Naive thymus-derived CD4-positive, alpha-beta T cell (primary cell): ENCODE data around the gene PTPRK. TPM values are rescaled to one million over a fixed set of nuclear protein-coding genes. Genes with fewer than 3 reads are reported as not detected.

ENCODE experiments used
- ATAC-seq: fragments of 150-1000 bp; cut with Tn5 transposase; 2 replicates; pipeline ENCODE4 v1.10.0; 2021; ENCODE audit warnings: mild to moderate bottlenecking, moderate library complexity
- CTCF ChIA-PET: fragments of 350-600 bp; sonication (Branson Sonifier 250); formaldehyde crosslinking; loops from one replicate; lab custom pipeline; 2021; ENCODE audit warnings: antibody characterized with exemption; lab: Charles Lee
- POLR2A ChIA-PET: fragments of 350-600 bp; sonication (Branson Sonifier 250); formaldehyde crosslinking; loops from one replicate; lab custom pipeline; 2021; ENCODE audit warnings: antibody characterized with exemption, inconsistent platforms; lab: Charles Lee
- DNase-seq, 9 donors: peaks; one replicate each; pipeline versions ENCODE4 v3.0.0 to v3.0.0-alpha.2; 2020 to 2022; ENCODE audit warnings: mixed read lengths in 1 of 9
- H3K27ac ChIP-seq: one replicate; pipeline ENCODE4 v1.7.0; 2013; ENCODE audit warnings: mild to moderate bottlenecking, low read depth, low read length, moderate library complexity
- H3K27me3 ChIP-seq, 2 donors: one replicate each; pipeline ENCODE4 v1.7.0; 2013; ENCODE audit warnings: low read length in 2 of 2, mild to moderate bottlenecking in 2 of 2, moderate library complexity in 2 of 2; ENCODE audit not compliant: control insufficient read depth in 2 of 2, insufficient read depth in 2 of 2
- H3K36me3 ChIP-seq, 3 experiments: 1 replicate in 2 of 3; 2 replicates in 1 of 3; pipeline ENCODE4 v1.7.0; 2013; ENCODE audit warnings: low read length in 3 of 3, mild to moderate bottlenecking in 3 of 3, moderate library complexity in 1 of 3; ENCODE audit not compliant: insufficient read depth in 3 of 3, control insufficient read depth in 2 of 3
- H3K4me1 ChIP-seq, 2 donors: one replicate each; pipeline ENCODE4 v1.7.0; 2013; ENCODE audit warnings: low read length in 2 of 2, mild to moderate bottlenecking in 2 of 2, moderate library complexity in 1 of 2; ENCODE audit not compliant: control insufficient read depth in 2 of 2, insufficient read depth in 2 of 2
- H3K4me3 ChIP-seq: 2 replicates; pipeline ENCODE4 v1.7.0; 2013; ENCODE audit warnings: mild to moderate bottlenecking, low read length
- H3K9me3 ChIP-seq, 3 experiments: 1 replicate in 2 of 3; 2 replicates in 1 of 3; pipeline ENCODE4 v1.7.0; 2013; ENCODE audit warnings: low read length in 3 of 3; ENCODE audit not compliant: control insufficient read depth in 2 of 3
- H3K27ac Mint-ChIP-seq, 9 donors: one replicate each; pipeline ENCODE4 v1.8.0; 2020 to 2022; ENCODE audit warnings: mixed read lengths in 9 of 9, mild to moderate bottlenecking in 8 of 9, moderate library complexity in 5 of 9, inconsistent platforms in 2 of 9
- H3K27me3 Mint-ChIP-seq, 5 donors: one replicate each; pipeline ENCODE4 v1.8.0; 2021 to 2022; ENCODE audit warnings: mixed read lengths in 5 of 5, mild to moderate bottlenecking in 1 of 5
- H3K36me3 Mint-ChIP-seq, 5 donors: one replicate each; pipeline ENCODE4 v1.8.0; 2020 to 2022; ENCODE audit warnings: mixed read lengths in 5 of 5, mild to moderate bottlenecking in 3 of 5, inconsistent platforms in 1 of 5
- H3K4me1 Mint-ChIP-seq, 7 donors: one replicate each; pipeline ENCODE4 v1.8.0; 2020 to 2022; ENCODE audit warnings: mixed read lengths in 7 of 7, mild to moderate bottlenecking in 3 of 7, inconsistent platforms in 1 of 7
- H3K4me3 Mint-ChIP-seq, 10 donors: one replicate each; pipeline ENCODE4 v1.8.0; 2020 to 2022; ENCODE audit warnings: mild to moderate bottlenecking in 10 of 10, mixed read lengths in 10 of 10, moderate library complexity in 6 of 10, inconsistent platforms in 2 of 10
- H3K9me3 Mint-ChIP-seq, 11 donors: one replicate each; pipeline ENCODE4 v1.8.0; 2020 to 2022; ENCODE audit warnings: mixed read lengths in 11 of 11, mild to moderate bottlenecking in 4 of 11, inconsistent platforms in 1 of 11, moderate library complexity in 1 of 11
- intact Hi-C, 2 donors: fragments of 100-400 bp; cut with micrococcal nuclease; formaldehyde crosslinking; loops; one replicate each; pipeline ENCODE4 v1.15.1; 2023
- polyA plus RNA-seq, 2 donors: library from polyadenylated mRNA; unstranded; fragments of 300-500 nt; fragmentation: Illumina TruSeq; gene quantifications; one replicate each; pipeline ENCODE4 v1.2.3, GENCODE V29; 2021
- total RNA-seq, 6 experiments: library from RNA in 5 of 6; stranded (reverse) in 5 of 6; gene quantifications; 1 replicate in 5 of 6; 2 replicates in 1 of 6; pipeline ENCODE4 v1.2.3 and lab custom pipeline; 2021 to 2026

PTPRK gene
- total and polyA plus RNA-seq, 7 experiments from 2014 or later = 1.3 to 6.5 (median 2.3) TPM

- Mint-ChIP-seq H3K4me3 (no peak overlapping the region), H3K36me3 (peaks cover 0 to 4% (median 0%) of the 10 kb centered on the region in 5 donors), H3K9me3 (peaks cover 0 to 4% (median 0%) of the 10 kb centered on the region in 11 donors), H3K27ac (no peak overlapping the region), H3K4me1 (peaks cover 3 to 12% (median 6%) of the 10 kb centered on the region in 7 donors), H3K27me3 (peaks cover 0 to 3% (median 0%) of the 10 kb centered on the region in 5 donors)
- ChIA-PET POLR2A (no interaction called here), CTCF (interaction anchor here (0.7 kb wide), 1 partner anchor 27 kb away, joined by 5 read pairs; no protein-coding TSS in a partner anchor)
- H3K36me3 ChIP-seq = no peaks in the 10 kb centered on the region
- H3K9me3 ChIP-seq = no peaks in the 10 kb centered on the region
- DNase-seq (no peak), ATAC-seq (no peak)
- H3K4me1 ChIP-seq = no peaks in the 10 kb centered on the region
- H3K27me3 ChIP-seq = no peaks in the 10 kb centered on the region
- no peak overlapping the region for H3K27ac ChIP-seq
- H3K4me3 ChIP-seq = no peak overlapping the region
- intact Hi-C loops = no loop called here
These were observed 399.2 kb downstream of the PTPRK start for GRCh38 chr6:128121190-128121589.

- no peaks in the 10 kb centered on the region for H3K36me3 ChIP-seq
- Mint-ChIP-seq H3K36me3 (peaks cover 0 to 5% (median 4%) of the 10 kb centered on the region in 5 donors), H3K27me3 (peaks cover 0 to 3% (median 0%) of the 10 kb centered on the region in 5 donors), H3K9me3 (peaks cover 0 to 7% (median 3%) of the 10 kb centered on the region in 11 donors), H3K4me3 (no peak overlapping the region), H3K4me1 (peaks cover 0 to 12% (median 10%) of the 10 kb centered on the region in 7 donors), H3K27ac (no peak overlapping the region)
- intact Hi-C loops = no loop called here
- no peak overlapping the region for H3K27ac ChIP-seq
- H3K9me3 ChIP-seq = no peaks in the 10 kb centered on the region
- no peaks in the 10 kb centered on the region for H3K4me1 ChIP-seq
- no peaks in the 10 kb centered on the region for H3K27me3 ChIP-seq
- DNase-seq = no peak
- POLR2A ChIA-PET = no interaction called here
- CTCF ChIA-PET = no interaction called here
- no peak for ATAC-seq
- no peak overlapping the region for H3K4me3 ChIP-seq
These were observed 402.0 kb downstream of the PTPRK start for GRCh38 chr6:128118401-128118800.

GRCh38 chr6:128117916-128118315 is 402.5 kb downstream of the PTPRK start:
- no peaks in the 10 kb centered on the region for H3K36me3 ChIP-seq
- Mint-ChIP-seq H3K36me3 (peaks cover 0 to 5% (median 4%) of the 10 kb centered on the region in 5 donors), H3K4me3 (no peak overlapping the region), H3K4me1 (peaks cover 1 to 14% (median 10%) of the 10 kb centered on the region in 7 donors), H3K9me3 (peaks cover 0 to 7% (median 3%) of the 10 kb centered on the region in 11 donors), H3K27ac (no peak overlapping the region), H3K27me3 (peaks cover 0 to 3% (median 0%) of the 10 kb centered on the region in 5 donors)
- ChIA-PET POLR2A (no interaction called here), CTCF (no interaction called here)
- H3K27me3 ChIP-seq = no peaks in the 10 kb centered on the region
- no peak overlapping the region for H3K27ac ChIP-seq
- DNase-seq (no peak), ATAC-seq (no peak)
- peaks cover 0 to 2% of the 10 kb centered on the region in 2 donors for H3K4me1 ChIP-seq
- H3K4me3 ChIP-seq = no peak overlapping the region
- intact Hi-C loops = no loop called here
- H3K9me3 ChIP-seq = no peaks in the 10 kb centered on the region

GRCh38 chr6:128114164-128114563 is 406.2 kb downstream of the PTPRK start:
- H3K36me3 Mint-ChIP-seq = peaks cover 0 to 5% (median 4%) of the 10 kb centered on the region in 5 donors
- H3K36me3 ChIP-seq = no peaks in the 10 kb centered on the region
- peaks cover 0 to 3% (median 0%) of the 10 kb centered on the region in 5 donors for H3K27me3 Mint-ChIP-seq
- DNase-seq = no peak
- H3K4me1 Mint-ChIP-seq = peaks cover 11 to 22% (median 20%) of the 10 kb centered on the region in 7 donors
- no peak overlapping the region for H3K4me3 Mint-ChIP-seq
- no peak for ATAC-seq
- H3K27me3 ChIP-seq = no peaks in the 10 kb centered on the region
- no peak overlapping the region for H3K27ac ChIP-seq
- POLR2A ChIA-PET = no interaction called here
- H3K9me3 Mint-ChIP-seq = peaks cover 0 to 7% (median 3%) of the 10 kb centered on the region in 11 donors
- H3K27ac Mint-ChIP-seq = no peak overlapping the region
- no peak overlapping the region for H3K4me3 ChIP-seq
- H3K4me1 ChIP-seq = peaks cover 0 to 3% of the 10 kb centered on the region in 2 donors
- H3K9me3 ChIP-seq = no peaks in the 10 kb centered on the region
- CTCF ChIA-PET = interaction anchor here (0.6 kb wide), 1 partner anchor 212 kb away, joined by 3 read pairs; no protein-coding TSS in a partner anchor
- intact Hi-C loops = loop anchor here in 1 of 2 donors (5.0 kb wide), 1 partner anchor 257 kb away; no protein-coding TSS in a partner anchor

DNA sequence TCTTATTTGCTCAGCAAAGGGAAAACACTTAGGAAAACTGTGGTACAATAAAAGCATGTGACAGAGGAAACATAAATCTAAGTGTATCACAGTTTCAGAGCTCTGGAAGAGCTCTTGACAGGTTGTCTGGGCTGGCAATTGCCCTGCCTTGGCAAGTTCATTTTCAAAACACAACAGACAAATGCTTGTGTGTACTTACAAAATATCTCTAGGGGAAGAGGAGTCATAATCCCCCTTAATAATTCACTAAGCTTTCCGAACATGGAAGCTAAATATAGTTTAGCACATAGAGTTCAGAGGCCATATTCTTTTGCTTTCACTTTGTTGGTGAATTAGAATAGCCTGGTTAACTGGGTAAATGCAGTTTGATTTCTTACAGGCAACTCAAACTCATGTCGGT is 407.9 kb downstream of the PTPRK start:
- Histone ChIP-seq H3K36me3 (no peaks in the 10 kb centered on the region), H3K9me3 (no peaks in the 10 kb centered on the region), H3K27ac (peak overlapping the region; percentile 9), H3K27me3 (no peaks in the 10 kb centered on the region), H3K4me1 (peaks cover 0 to 3% of the 10 kb centered on the region in 2 donors), H3K4me3 (peak overlapping the region; percentile 32)
- no peak for ATAC-seq
- Mint-ChIP-seq H3K9me3 (peaks cover 0 to 7% (median 3%) of the 10 kb centered on the region in 11 donors), H3K4me1 (peaks cover 11 to 22% (median 20%) of the 10 kb centered on the region in 7 donors), H3K27ac (peak overlapping the region; percentile 20 to 90 (median 74)), H3K27me3 (no peaks in the 10 kb centered on the region), H3K4me3 (peak overlapping the region; percentile 64 to 84 (median 76)), H3K36me3 (peaks cover 0 to 5% (median 4%) of the 10 kb centered on the region in 5 donors)
- DNase-seq = peak in 5 of 9 donors; percentile 2 to 30 (median 9)
- ChIA-PET CTCF (interaction anchor here (0.7 kb wide), 1 partner anchor 308 kb away, joined by 3 read pairs; no protein-coding TSS in a partner anchor), POLR2A (no interaction called here)
- intact Hi-C loops = loop anchor here in 1 of 2 donors (5.0 kb wide), 1 partner anchor 255 kb away; no protein-coding TSS in a partner anchor

DNA sequence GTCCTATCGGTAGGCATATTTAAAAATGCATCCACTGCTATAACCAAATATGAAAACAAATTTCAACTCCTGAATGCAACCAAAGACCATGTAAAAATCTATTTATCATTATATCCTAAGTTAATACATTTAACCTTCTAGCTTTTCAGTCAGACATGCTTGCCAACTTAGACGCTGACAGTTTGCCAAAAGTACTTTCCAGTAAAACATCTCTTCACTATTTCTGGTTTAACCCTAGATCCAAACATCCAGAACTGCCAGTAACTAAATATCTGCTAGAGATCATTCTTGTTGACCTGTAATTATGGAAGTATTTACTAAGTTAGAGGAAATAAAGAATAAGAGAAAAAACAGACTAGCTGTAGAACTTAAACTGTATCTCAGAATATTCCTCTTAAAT is 409.3 kb downstream of the PTPRK start:
- ChIA-PET POLR2A (no interaction called here), CTCF (interaction anchor here (0.7 kb wide), 1 partner anchor 256 kb away, joined by 3 read pairs; no protein-coding TSS in a partner anchor)
- Histone ChIP-seq H3K4me1 (peaks cover 0 to 3% of the 10 kb centered on the region in 2 donors), H3K9me3 (no peaks in the 10 kb centered on the region), H3K27me3 (no peaks in the 10 kb centered on the region), H3K27ac (no peak overlapping the region), H3K36me3 (no peaks in the 10 kb centered on the region), H3K4me3 (no peak overlapping the region)
- Mint-ChIP-seq H3K36me3 (peaks cover 0 to 5% (median 4%) of the 10 kb centered on the region in 5 donors), H3K4me3 (no peak overlapping the region), H3K4me1 (peaks cover 11 to 22% (median 20%) of the 10 kb centered on the region in 7 donors), H3K27me3 (no peaks in the 10 kb centered on the region), H3K9me3 (peaks cover 0 to 7% (median 3%) of the 10 kb centered on the region in 11 donors), H3K27ac (no peak overlapping the region)
- DNase-seq = no peak
- intact Hi-C loops = loop anchor here in 1 of 2 donors (5.0 kb wide), 1 partner anchor 254 kb away; no protein-coding TSS in a partner anchor
- ATAC-seq = no peak
